Spleen (tissue), 11 donors: ENCODE measurements around the gene PIK3C2B. TPM values are rescaled to one million over a fixed set of nuclear protein-coding genes. Genes with fewer than 3 reads are reported as not detected.

ENCODE experiments used
- DNase-seq: peaks from one replicate; pipeline ENCODE4 v3.0.0-alpha.2; 2020
- H3K27ac ChIP-seq, 8 donors: fragments of 200-600 bp; sonication (generic) in 7 of 8; 1 replicate in 4 of 8; 2 replicates in 4 of 8; pipeline versions ENCODE4 v1.5.0 to v1.8.0; 2016 to 2021; ENCODE audit warnings: inconsistent platforms in 4 of 8, mild to moderate bottlenecking in 4 of 8, moderate library complexity in 1 of 8
- H3K27me3 ChIP-seq, 7 donors: fragments of 200-600 bp; sonication (generic) in 6 of 7; replicated peaks in 1 of 7; 1 replicate in 4 of 7; 2 replicates in 3 of 7; pipeline versions ENCODE4 v1.5.0 to v1.8.0; 2016 to 2021; ENCODE audit warnings: inconsistent platforms in 3 of 7, mild to moderate bottlenecking in 1 of 7
- H3K36me3 ChIP-seq, 6 donors: fragments of 200-600 bp; sonication (generic) in 5 of 6; 1 replicate in 4 of 6; 2 replicates in 2 of 6; pipeline versions ENCODE4 v1.5.0 to v1.8.0; 2016 to 2021; ENCODE audit warnings: inconsistent platforms in 2 of 6
- H3K4me1 ChIP-seq, 6 donors: fragments of 200-600 bp; sonication (generic) in 5 of 6; 1 replicate in 3 of 6; 2 replicates in 3 of 6; pipeline versions ENCODE4 v1.5.0 to v1.8.0; 2016 to 2021; ENCODE audit warnings: inconsistent platforms in 3 of 6
- H3K4me3 ChIP-seq, 8 donors: fragments of 200-600 bp; sonication (generic) in 7 of 8; 1 replicate in 4 of 8; 2 replicates in 4 of 8; pipeline versions ENCODE4 v1.5.0 to v1.8.0; 2016 to 2021; ENCODE audit warnings: inconsistent platforms in 4 of 8, mild to moderate bottlenecking in 4 of 8, moderate library complexity in 2 of 8
- H3K9me3 ChIP-seq, 8 donors: fragments of 200-600 bp; sonication (generic) in 7 of 8; 1 replicate in 4 of 8; 2 replicates in 4 of 8; pipeline versions ENCODE4 v1.5.0 to v1.8.0; 2016 to 2021; ENCODE audit warnings: inconsistent platforms in 4 of 8
- POLR2A ChIP-seq, 3 donors: fragments of 450-650 bp; IDR thresholded peaks; one replicate each; pipeline ENCODE4 v1.5.1; 2017; ENCODE audit warnings: antibody characterized with exemption in 3 of 3, mild to moderate bottlenecking in 1 of 3
- POLR2AphosphoS5 ChIP-seq, 3 donors: sonication (generic); formaldehyde crosslinking; IDR thresholded peaks; one replicate each; pipeline ENCODE4 v1.5.1; 2017; ENCODE audit warnings: antibody characterized with exemption in 3 of 3
- WGBS, 5 donors: extraction: QIAGEN DNeasy Blood & Tissue Kit in 3 of 5; methylation state at CpG; one replicate each; pipeline versions ENCODE4 v1.1.5 to v1.1.7; 2013 to 2018; 5-methylcytosine and 5-hydroxymethylcytosine counted together
- intact Hi-C: fragments of 100-400 bp; cut with DNase I; formaldehyde crosslinking; loops from one replicate; pipeline ENCODE4 v1.15.0; 2023; ENCODE audit warnings: low total_unique reads
- polyA plus RNA-seq, 3 donors: library from polyadenylated mRNA; stranded (reverse); fragments of 200-250 nt; gene quantifications; one replicate each; pipeline ENCODE4 v1.2.1, GENCODE V29; 2013
- total RNA-seq, 7 donors: library from RNA; depleted of rRNA in 3 of 7; stranded (reverse); fragments of >200 nt in 3 of 7; fragmentation: NEBNext Ultra II Directional in 4 of 7; extraction: Animal tissue kit (Norgen Biotek cat#: 25700) in 4 of 7; gene quantifications; one replicate each; pipeline versions ENCODE4 v1.1.0 to v1.2.1, GENCODE V29; 2016 to 2021
- TF ChIP-seq, protein P1 (sequence below), 11 experiments: fragments of 200-600 bp in 7 of 11; fragments of 450-650 bp in 4 of 11; sonication (generic) in 4 of 11; IDR thresholded peaks in 8 of 11; conservative IDR thresholded peaks in 3 of 11; 1 replicate in 7 of 11; 2 replicates in 4 of 11; pipeline versions ENCODE4 v1.4.0 to v1.8.0; 2016 to 2021; ENCODE audit warnings: antibody characterized with exemption in 11 of 11, inconsistent platforms in 4 of 11, mild to moderate bottlenecking in 1 of 11
- donor health status: healthy with polysubstance abuse.
- donor health status: DM: no; HTN: no; CAD: no; lungs with moderate emphysema.
- donor health status: DM: no; HTN: no; CAD: no.
- donor health status: Bipolar disorder and iron deficiency.
- donor health status: healthy.
- donor health status: DM: no; HTN: no; CAD: no.
- donor health status: DM: yes; HTN: yes; CAD: no.

Gene PIK3C2B
- total and polyA plus RNA-seq, 10 donors = 9.5 to 72.2 (median 59.7) TPM

DNA sequence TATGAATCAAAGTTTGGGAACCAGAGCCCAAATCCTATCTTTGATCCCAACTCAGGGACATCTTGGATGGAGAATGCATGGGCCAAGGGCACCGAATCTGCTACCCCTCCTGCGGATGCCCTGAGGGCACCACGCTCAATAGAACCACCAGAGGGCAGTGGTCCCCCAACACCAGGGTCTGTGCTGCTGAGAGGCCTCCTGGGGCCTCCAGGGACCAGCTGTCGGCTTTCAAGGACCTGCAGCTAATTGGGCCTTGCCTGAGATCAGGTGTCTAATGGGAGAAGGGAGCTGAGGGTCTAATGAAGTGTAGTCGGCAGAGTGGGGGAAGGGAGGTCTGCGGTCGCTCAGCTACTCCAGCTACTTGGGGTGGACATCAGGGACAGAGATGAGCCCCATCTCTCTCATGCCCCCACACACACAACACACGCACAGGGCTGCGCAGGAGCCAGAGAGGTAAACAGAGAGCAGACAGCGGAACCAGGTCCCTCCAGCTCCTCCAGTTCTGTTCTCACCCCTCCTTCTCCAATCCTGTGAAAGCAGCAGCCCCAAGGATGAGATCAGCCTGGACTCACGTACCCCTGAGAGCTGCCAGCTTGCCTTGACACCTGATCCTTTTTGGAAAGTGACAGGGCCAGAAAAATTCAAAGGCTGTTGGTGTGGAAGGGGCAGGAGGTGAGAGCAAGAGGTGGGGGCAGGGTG, 48.0 kb downstream of the PIK3C2B start:
- TF ChIP-seq, protein P1, sequence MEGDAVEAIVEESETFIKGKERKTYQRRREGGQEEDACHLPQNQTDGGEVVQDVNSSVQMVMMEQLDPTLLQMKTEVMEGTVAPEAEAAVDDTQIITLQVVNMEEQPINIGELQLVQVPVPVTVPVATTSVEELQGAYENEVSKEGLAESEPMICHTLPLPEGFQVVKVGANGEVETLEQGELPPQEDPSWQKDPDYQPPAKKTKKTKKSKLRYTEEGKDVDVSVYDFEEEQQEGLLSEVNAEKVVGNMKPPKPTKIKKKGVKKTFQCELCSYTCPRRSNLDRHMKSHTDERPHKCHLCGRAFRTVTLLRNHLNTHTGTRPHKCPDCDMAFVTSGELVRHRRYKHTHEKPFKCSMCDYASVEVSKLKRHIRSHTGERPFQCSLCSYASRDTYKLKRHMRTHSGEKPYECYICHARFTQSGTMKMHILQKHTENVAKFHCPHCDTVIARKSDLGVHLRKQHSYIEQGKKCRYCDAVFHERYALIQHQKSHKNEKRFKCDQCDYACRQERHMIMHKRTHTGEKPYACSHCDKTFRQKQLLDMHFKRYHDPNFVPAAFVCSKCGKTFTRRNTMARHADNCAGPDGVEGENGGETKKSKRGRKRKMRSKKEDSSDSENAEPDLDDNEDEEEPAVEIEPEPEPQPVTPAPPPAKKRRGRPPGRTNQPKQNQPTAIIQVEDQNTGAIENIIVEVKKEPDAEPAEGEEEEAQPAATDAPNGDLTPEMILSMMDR (IDR thresholded peaks at IDR 0.05 in 8 of 11, conservative IDR thresholded peaks at IDR 0.05 in 3 of 11) = peak; percentile 83 to 93 (median 89)
- TF ChIP-seq POLR2A (IDR thresholded peaks at IDR 0.05) (no peak), POLR2AphosphoS5 (IDR thresholded peaks at IDR 0.05) (peak in 2 of 3 donors; percentile 25 to 60)
- Histone ChIP-seq H3K36me3 (peaks cover 0 to 97% (median 64%) of the 10 kb centered on the region in 6 donors), H3K27ac (peak overlapping the region in 3 of 8 donors; percentile 22 to 55 (median 30)), H3K9me3 (no peaks in the 10 kb centered on the region), H3K27me3 (no peaks in the 10 kb centered on the region), H3K4me3 (no peak overlapping the region), H3K4me1 (peaks cover 13 to 74% (median 56%) of the 10 kb centered on the region in 6 donors)
- intact Hi-C loops = loop anchor here (2.0 kb wide), 1 partner anchor 56 kb away; no protein-coding TSS in a partner anchor
- peak; percentile 92 for DNase-seq
- WGBS, 5 donors = 43 to 56% (median 44%) methylated on average over 10 to 11 of the region's 11 CpGs

DNA sequence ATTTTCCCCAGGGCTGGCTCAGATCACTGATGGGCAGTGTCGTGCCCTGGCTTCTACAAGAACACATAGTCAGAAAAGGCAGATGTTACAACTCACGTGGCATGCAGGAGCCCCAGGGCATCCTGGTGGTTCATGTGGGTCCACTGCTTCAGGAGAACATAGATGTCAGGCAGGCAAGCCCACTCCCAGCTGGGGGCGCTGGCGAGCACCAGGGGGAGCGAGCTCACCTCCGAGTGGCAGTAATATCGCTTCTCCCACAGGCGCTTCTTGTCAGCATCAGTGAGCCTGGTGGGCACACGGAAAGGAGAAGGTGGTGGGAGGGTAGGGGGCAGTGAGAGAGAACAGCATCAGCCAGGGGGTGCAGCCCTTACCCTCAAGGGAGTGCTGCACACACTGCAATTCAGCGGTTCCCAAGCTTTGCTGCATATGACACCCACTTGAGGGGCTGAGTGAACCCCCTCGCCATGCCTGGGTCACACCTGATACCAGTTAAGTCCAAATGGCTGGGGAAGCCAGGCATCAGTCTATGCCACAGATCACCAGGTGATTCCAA, 48.7 kb downstream of the PIK3C2B start:
- Histone ChIP-seq H3K4me3 (no peak overlapping the region), H3K36me3 (peaks cover 0 to 97% (median 68%) of the 10 kb centered on the region in 6 donors), H3K27ac (peak overlapping the region in 1 of 8 donors; percentile 22), H3K27me3 (no peaks in the 10 kb centered on the region), H3K4me1 (peaks cover 17 to 73% (median 55%) of the 10 kb centered on the region in 6 donors), H3K9me3 (no peaks in the 10 kb centered on the region)
- TF ChIP-seq POLR2A (IDR thresholded peaks at IDR 0.05) = no peak
- TF ChIP-seq POLR2AphosphoS5 (IDR thresholded peaks at IDR 0.05) = no peak
- TF ChIP-seq, protein P1 (IDR thresholded peaks at IDR 0.05 in 8 of 11, conservative IDR thresholded peaks at IDR 0.05 in 3 of 11) = no peak
- intact Hi-C loops = loop anchor here (2.0 kb wide), 1 partner anchor 57 kb away; no protein-coding TSS in a partner anchor
- peak; percentile 84 for DNase-seq
- WGBS, 5 donors = 60 to 69% (median 64%) methylated on average over 7 to 11 of the region's 11 CpGs

Other genes with a start within 250 kb of the PIK3C2B start
- gene PLEKHA6, start 134.9 kb downstream of the PIK3C2B start, total RNA-seq = 1 to 10 TPM in 6 of 7 donors, under 1 TPM in 1; 0.51 to 6.5 (median 4.0) TPM
- 1 to 10 TPM in 1 of 3 donors, under 1 TPM in 2; 0.47 to 1.8 (median 0.65) TPM for gene PLEKHA6, start 134.9 kb downstream of the PIK3C2B start, polyA plus RNA-seq
- gene PPP1R15B, start 83.0 kb downstream of the PIK3C2B start, total RNA-seq = 10 to 100 TPM; 46.3 to 73.1 (median 63.8) TPM
- 10 to 100 TPM; 10.8 to 17.2 (median 12.5) TPM for gene PPP1R15B, start 83.0 kb downstream of the PIK3C2B start, polyA plus RNA-seq
- 100 to 1,000 TPM; 112 to 192 (median 163) TPM for gene MDM4, start 21.6 kb upstream of the PIK3C2B start, total RNA-seq
- 10 to 100 TPM; 10.6 to 16.8 (median 13.8) TPM for gene MDM4, start 21.6 kb upstream of the PIK3C2B start, polyA plus RNA-seq
- gene LRRN2, start 190.9 kb upstream of the PIK3C2B start, total RNA-seq = 10 to 100 TPM in 2 of 7 donors, 1 to 10 TPM in 5; 2.6 to 11.9 (median 8.5) TPM
- gene LRRN2, start 190.9 kb upstream of the PIK3C2B start, polyA plus RNA-seq = 1 to 10 TPM; 1.6 to 3.5 (median 3.0) TPM